K562 (cell line): ENCODE data around the gene RHOXF1.
"Not testable (repeated sequence)": the region's sequence is repeated elsewhere in the genome, so short reads cannot be mapped to it uniquely, and the experiment has no call there.

Source experiments
- CTCF ChIP-seq, 3 experiments: IDR thresholded peaks in 2 of 3; conservative IDR thresholded peaks in 1 of 3; 2 replicates each; pipeline ENCODE4 v1.5.1; 2011 to 2012; ENCODE audit warnings: low read length in 3 of 3, mild to moderate bottlenecking in 3 of 3, control low read depth in 2 of 3, improper control_type of control experiment in 1 of 3, inconsistent platforms in 1 of 3, low read depth in 1 of 3, mixed read lengths in 1 of 3, moderate library complexity in 1 of 3; ENCODE audit not compliant: insufficient read depth in 2 of 3
- DACH1 ChIP-seq: fragments of 450-650 bp; IDR thresholded peaks from 2 replicates; pipeline ENCODE4 v1.6.1; 2018; ENCODE audit not compliant: partially characterized antibody
- EGR1 ChIP-seq: fragments of 450-650 bp; conservative IDR thresholded peaks from 2 replicates; pipeline ENCODE4 v1.6.1; 2017; ENCODE audit warnings: mild to moderate bottlenecking
- ELF1 ChIP-seq: fragments of 200-800 bp; sonication (Bioruptor generic); IDR thresholded peaks from 2 replicates; pipeline ENCODE4 v1.6.1; 2016; ENCODE audit warnings: missing genetic modification characterization, missing compliant biosample characterization
- EP300 ChIP-seq: IDR thresholded peaks from 2 replicates; pipeline ENCODE4 v1.6.1; 2012; ENCODE audit warnings: low read length, improper control_type of control experiment
- ESRRA ChIP-seq: fragments of 450-650 bp; IDR thresholded peaks from 2 replicates; pipeline ENCODE4 v1.6.1; 2014; ENCODE audit warnings: low read depth, mild to moderate bottlenecking, moderate library complexity, borderline replicate concordance
- HCFC1 ChIP-seq: IDR thresholded peaks from 2 replicates; pipeline ENCODE4 v1.6.1; 2012; ENCODE audit warnings: low read depth, low read length, improper control_type of control experiment
- POLR2A ChIP-seq: fragments of 450-650 bp; conservative IDR thresholded peaks from 2 replicates; pipeline ENCODE4 v1.6.1; 2016
- ZBTB49 ChIP-seq: sonication (generic); formaldehyde crosslinking; IDR thresholded peaks from 2 replicates; pipeline ENCODE4 v1.8.0; 2022; ENCODE audit warnings: missing genetic modification reagents, mild to moderate bottlenecking, borderline replicate concordance
- ZKSCAN8 ChIP-seq: fragments of 200-800 bp; sonication (Bioruptor generic); IDR thresholded peaks from 2 replicates; pipeline ENCODE4 v1.6.1; 2016; ENCODE audit warnings: missing genetic modification characterization, missing compliant biosample characterization
- ZNF512 ChIP-seq: IDR thresholded peaks from 2 replicates; pipeline ENCODE4 v1.6.1; 2016; ENCODE audit warnings: missing genetic modification characterization, missing compliant biosample characterization

- not testable (repeated sequence) for TF ChIP-seq ZKSCAN8 (CRISPR knock-in tag); ELF1; DACH1; CTCF (IDR thresholded peaks at IDR 0.05 in 2 of 3, conservative IDR thresholded peaks at IDR 0.05 in 1 of 3; ENCODE audit: insufficient read depth in 2 of 3, low read depth in 1 of 3, low read length in 3 of 3); ESRRA; POLR2A; HCFC1; EP300; EGR1; ZBTB49 (CRISPR knock-in tag); ZNF512 (tag)
Measured at GRCh38 chrX:120085553-120086185, 30.0 kb downstream of the RHOXF1 start.
